AG09319 (cell line): ENCODE measurements around the gene GNL1.
"Not testable (repeated sequence)": the region's sequence is repeated elsewhere in the genome, so short reads cannot be mapped to it uniquely, and the experiment has no call there.

Experiments
- DNase-seq: peaks from one replicate; pipeline ENCODE4 v3.0.0-alpha.2; 2010; ENCODE audit warnings: low read depth; ENCODE audit errors: extremely low read depth
- CTCF ChIP-seq: IDR thresholded peaks from 2 replicates; pipeline ENCODE4 v1.5.1; 2011; ENCODE audit warnings: low read depth, mild to moderate bottlenecking, inconsistent platforms, low read length, moderate library complexity

GNL1 gene

DNA sequence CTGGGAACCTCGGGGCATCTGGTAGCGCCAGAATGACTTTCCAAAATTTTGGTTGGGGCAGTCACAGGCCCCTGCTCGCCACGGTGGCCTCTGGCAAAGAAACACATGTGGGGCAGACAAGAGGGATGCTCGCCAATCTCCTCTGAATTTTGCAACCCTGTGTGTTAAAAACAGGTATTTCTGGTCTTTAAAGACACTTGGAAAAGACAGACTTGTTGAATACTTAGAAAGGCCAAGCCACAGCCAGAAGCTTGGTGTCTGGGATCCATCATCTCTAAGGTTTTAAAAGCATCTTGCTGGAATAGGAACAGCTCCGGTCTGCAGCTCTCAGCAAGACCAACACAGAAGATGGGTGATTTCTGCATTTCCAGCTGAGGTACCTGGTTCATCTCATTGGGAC lies 35.8 kb downstream of the GNL1 start:
- no peak for TF ChIP-seq CTCF
- DNase-seq = no peak

DNA sequence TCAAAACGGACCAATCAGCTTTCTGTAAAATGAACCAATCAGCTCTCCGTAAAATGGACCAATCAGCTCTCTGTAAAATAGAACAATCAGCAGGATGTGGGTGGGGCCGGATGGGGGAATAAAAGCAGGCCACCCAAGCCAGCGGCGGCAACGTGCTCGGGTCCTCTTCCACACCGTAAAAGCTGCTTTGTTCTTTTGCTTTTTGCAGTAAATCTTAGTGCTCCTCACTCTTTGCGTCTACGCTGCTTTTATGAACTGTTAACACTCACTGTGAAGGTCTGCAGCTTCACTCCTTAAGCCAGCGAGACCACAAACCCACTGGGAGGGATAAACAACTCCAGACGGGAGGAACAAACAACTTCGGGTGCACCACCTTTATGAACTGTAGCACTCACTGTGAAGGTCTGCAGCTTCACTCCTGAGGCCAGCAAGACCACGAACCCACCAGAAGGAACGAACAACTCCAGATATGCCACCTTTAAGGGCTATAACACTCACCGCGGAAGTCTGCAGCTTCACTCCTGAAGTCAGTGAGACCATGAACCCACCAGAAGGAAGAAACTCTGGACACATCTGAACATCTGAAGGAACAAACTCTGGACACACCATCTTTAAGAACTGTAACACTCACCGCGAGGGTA lies 37.7 kb downstream of the GNL1 start:
- not testable (repeated sequence) for DNase-seq

GRCh38 chr6:30517767-30518504 lies 38.4 kb downstream of the GNL1 start:
- DNase-seq = not testable (repeated sequence)

DNA sequence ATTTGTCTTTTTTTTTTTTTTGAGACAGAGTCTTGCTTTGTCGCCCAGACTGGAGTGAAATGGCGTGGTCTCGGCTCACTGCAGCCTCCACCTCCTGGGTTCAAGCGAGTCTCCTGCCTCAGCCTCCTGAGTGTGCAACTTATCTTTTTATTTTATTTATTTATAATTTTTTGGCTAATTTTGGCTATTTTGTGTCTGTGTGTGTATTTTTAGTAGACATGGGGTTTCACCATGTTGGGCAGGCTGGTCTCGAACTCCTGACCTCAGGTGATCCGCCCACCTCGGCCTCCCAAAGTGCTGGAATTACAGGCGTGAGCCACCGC lies 39.6 kb downstream of the GNL1 start:
- not testable (repeated sequence) for DNase-seq

- TF ChIP-seq CTCF = no peak
- peak; percentile 89 for DNase-seq
Measured at GRCh38 chr6:30515944-30516753, 40.1 kb downstream of the GNL1 start.

GRCh38 chr6:30515106-30515505 lies 41.2 kb downstream of the GNL1 start:
- no peak for TF ChIP-seq CTCF
- DNase-seq = no peak

DNA sequence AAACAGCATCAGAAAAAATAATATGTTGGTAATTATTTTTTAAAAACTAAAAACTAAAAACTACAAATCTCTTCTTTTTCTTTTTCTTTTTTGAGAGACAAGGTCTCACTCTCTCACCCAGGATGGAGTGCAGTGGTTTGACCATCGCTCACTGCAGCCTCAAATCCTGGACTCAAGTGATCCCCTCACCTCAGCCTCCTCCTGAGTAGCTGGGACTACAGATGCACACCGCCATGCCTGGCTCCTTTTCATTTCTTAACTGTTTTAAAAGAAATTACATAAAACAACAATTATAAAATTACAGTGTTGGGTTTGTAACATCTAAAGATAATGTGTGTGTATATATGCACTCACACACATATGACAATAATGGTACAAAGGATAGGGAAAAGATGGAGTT lies 42.8 kb downstream of the GNL1 start:
- TF ChIP-seq CTCF = no peak
- no peak for DNase-seq

- no peak for TF ChIP-seq CTCF
- DNase-seq = no peak
Measured at GRCh38 chr6:30511169-30511546, 45.1 kb downstream of the GNL1 start.
